Effector memory CD4-positive, alpha-beta T cell (primary cell): ENCODE data around the gene MOB2.

Source experiments
- DNase-seq, 3 donors: peaks; one replicate each; pipeline ENCODE4 v3.0.0-alpha.2; 2020
- H3K27ac ChIP-seq: 2 replicates; pipeline ENCODE4 v1.7.0; 2013; ENCODE audit warnings: mild to moderate bottlenecking, low read length, moderate library complexity; ENCODE audit not compliant: insufficient read depth, poor library complexity, severe bottlenecking
- H3K27me3 ChIP-seq: replicated peaks from 2 replicates; pipeline ENCODE4 v1.7.0; 2013; ENCODE audit warnings: mild to moderate bottlenecking, low read length; ENCODE audit not compliant: insufficient read depth, control insufficient read depth, poor library complexity, severe bottlenecking
- H3K36me3 ChIP-seq: 2 replicates; pipeline ENCODE4 v1.7.0; 2013; ENCODE audit warnings: mild to moderate bottlenecking, low read length, moderate library complexity; ENCODE audit not compliant: control insufficient read depth, insufficient read depth
- H3K4me1 ChIP-seq: 2 replicates; pipeline ENCODE4 v1.7.0; 2013; ENCODE audit warnings: low read length, mild to moderate bottlenecking; ENCODE audit not compliant: control insufficient read depth, insufficient read depth, poor library complexity, severe bottlenecking
- H3K4me3 ChIP-seq: 2 replicates; pipeline ENCODE4 v1.7.0; 2013; ENCODE audit warnings: low read length, low read depth, mild to moderate bottlenecking; ENCODE audit not compliant: insufficient read depth, poor library complexity, severe bottlenecking
- H3K9me3 ChIP-seq: 2 replicates; pipeline ENCODE4 v1.7.0; 2013; ENCODE audit warnings: mild to moderate bottlenecking, low read length, moderate library complexity; ENCODE audit not compliant: control insufficient read depth

MOB2 gene

DNA sequence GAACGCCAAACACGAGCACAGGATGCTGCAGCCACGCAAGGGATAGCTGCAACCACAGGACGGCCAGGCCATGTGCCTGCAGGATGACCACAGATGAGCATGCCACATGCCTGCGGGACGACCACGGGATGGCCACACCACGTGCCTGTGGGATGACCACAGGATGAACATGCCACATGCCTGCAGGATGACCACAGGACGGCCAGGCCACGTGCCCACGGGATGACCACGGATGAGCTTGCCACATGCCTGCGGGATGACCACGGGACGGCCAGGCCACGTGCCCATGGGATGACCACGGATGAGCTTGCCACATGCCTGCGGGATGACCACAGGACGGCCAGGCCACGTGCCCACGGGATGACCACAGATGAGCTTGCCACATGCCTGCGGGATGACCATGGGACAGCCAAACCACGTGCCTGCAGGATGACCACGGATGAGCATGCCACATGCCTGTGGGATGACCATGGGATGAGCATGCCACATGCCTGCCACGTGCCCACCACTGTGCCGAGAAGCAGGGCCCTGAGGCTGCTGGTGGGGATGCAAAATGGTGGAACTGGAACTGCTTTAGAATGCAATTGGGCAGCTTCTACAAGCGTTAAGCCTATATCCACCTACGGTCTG lies 12.8 kb upstream of the MOB2 start:
- Histone ChIP-seq H3K4me3 (no peak overlapping the region), H3K4me1 (peaks cover 8% of the 10 kb centered on the region), H3K36me3 (peaks cover 27% of the 10 kb centered on the region), H3K27me3 (no peaks in the 10 kb centered on the region), H3K9me3 (no peaks in the 10 kb centered on the region), H3K27ac (no peak overlapping the region)
- no peak for DNase-seq

DNA sequence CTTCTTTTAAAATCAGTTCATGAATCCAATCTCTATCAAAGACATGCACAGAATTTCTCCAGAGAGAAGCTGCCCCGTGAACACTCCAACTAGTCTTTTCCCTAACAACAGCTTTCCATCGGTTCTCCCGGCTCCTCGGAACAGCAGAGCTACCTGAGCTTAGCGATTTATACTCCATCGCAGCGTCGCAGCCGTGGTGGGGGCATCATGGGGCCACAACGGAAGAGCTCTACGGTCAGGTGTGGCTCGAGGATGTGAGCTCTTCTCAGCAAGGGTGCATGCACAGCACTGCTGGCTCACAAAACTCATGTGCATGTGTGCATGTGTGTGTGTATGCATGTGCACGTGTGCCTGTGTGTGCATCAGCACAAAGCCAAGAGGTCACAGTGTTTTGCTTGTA lies 11.7 kb upstream of the MOB2 start:
- no peak for DNase-seq
- Histone ChIP-seq H3K9me3 (no peaks in the 10 kb centered on the region), H3K27ac (no peak overlapping the region), H3K36me3 (peaks cover 27% of the 10 kb centered on the region), H3K4me3 (no peak overlapping the region), H3K4me1 (peaks cover 8% of the 10 kb centered on the region), H3K27me3 (no peaks in the 10 kb centered on the region)

DNA sequence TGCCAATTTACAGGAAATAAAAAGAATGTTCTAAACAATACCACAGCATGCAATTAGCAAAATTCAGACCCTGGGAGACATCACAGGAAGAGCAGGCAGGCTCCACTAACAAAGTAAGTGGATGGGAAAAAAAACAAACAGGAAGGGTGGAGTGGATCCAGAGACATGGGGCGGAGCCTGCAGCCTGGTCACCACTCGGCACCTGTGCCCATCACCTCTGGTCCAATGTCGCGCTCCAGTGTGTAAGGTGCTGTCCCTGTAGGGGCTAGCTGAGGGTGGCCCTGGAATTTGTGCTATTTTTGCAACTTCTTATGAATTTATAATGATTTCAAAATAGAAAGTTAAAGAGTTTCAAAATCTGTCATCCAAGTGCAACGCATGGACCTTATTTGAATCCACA lies 11.0 kb upstream of the MOB2 start:
- Histone ChIP-seq H3K9me3 (no peaks in the 10 kb centered on the region), H3K27ac (no peak overlapping the region), H3K4me1 (peaks cover 8% of the 10 kb centered on the region), H3K27me3 (no peaks in the 10 kb centered on the region), H3K4me3 (no peak overlapping the region), H3K36me3 (peaks cover 27% of the 10 kb centered on the region)
- no peak for DNase-seq

DNA sequence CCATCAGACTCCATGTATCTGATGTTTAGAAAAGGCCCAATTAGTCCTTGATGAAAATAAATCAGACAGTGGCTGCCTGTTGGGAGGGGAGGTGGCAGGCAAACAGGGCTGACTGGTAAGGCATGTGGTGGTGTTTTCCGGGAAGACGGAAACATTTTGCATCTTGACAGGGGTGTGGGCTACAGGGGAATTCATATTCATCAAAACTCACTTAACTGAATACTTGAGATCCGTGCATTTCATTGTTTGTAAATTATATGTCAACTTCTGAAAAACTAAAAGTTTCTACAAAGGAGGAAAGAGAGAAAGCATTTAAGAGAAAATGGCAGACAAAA lies 10.1 kb upstream of the MOB2 start:
- H3K27me3 ChIP-seq, result no peaks in the 10 kb centered on the region
- peaks cover 8% of the 10 kb centered on the region for H3K4me1 ChIP-seq
- no peaks in the 10 kb centered on the region for H3K9me3 ChIP-seq
- H3K27ac ChIP-seq, result no peak overlapping the region
- H3K4me3 ChIP-seq, result no peak overlapping the region
- DNase-seq, result no peak
- peaks cover 23% of the 10 kb centered on the region for H3K36me3 ChIP-seq

DNA sequence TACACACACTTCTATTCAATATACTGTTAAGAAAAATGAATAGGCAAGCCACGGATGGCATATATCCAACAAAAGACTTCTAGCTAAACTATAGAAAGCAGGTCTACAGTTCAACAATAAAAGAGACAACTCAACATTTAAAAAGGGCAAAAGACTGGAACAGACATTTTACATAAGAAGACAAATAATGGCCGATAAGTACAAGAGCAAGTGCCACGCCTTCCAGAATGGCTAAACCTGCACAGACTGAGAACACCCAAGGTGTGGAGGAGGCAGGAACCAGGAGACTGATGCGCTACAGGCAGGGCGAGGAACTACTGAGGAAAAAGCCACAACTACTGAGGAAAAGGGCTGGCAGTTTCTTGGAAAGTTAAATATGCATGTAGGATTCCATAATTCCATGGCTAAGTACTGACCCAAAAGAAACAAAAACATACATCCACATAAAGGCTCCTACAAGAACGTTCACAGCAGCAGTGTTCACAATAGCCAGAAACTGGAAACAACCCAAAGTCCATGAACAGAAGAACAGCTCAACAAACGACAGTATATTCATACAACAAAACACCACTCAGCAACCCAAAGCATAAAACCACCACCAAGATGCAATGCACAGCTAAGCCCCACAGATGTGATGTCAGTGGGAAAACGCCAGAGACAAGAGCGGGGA lies 9.6 kb upstream of the MOB2 start:
- H3K9me3 ChIP-seq, result no peaks in the 10 kb centered on the region
- DNase-seq, result no peak
- H3K4me1 ChIP-seq, result peaks cover 8% of the 10 kb centered on the region
- no peak overlapping the region for H3K27ac ChIP-seq
- no peaks in the 10 kb centered on the region for H3K27me3 ChIP-seq
- no peak overlapping the region for H3K4me3 ChIP-seq
- peaks cover 20% of the 10 kb centered on the region for H3K36me3 ChIP-seq

DNA sequence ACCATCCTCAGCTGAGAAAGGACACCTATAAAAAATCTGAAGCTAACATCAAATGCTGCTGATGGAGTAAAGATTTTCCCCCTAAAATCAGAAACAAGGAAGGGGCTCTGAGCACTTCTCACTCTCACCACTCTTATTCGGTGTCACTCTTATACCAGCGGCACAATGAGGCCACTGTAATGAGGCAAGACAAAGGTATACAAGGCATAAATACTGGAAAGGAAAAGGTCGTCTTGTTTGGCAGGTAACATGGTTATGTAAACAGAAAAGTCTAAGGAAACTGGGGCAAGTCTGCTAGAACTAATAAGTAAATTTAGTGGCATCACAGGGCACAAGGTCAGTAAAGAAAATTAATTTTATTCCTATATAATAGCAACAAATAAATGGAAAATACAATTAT lies 8.1 kb upstream of the MOB2 start:
- peaks cover 7% of the 10 kb centered on the region for H3K36me3 ChIP-seq
- no peak overlapping the region for H3K4me3 ChIP-seq
- no peaks in the 10 kb centered on the region for H3K27me3 ChIP-seq
- no peak for DNase-seq
- H3K27ac ChIP-seq, result no peak overlapping the region
- no peaks in the 10 kb centered on the region for H3K9me3 ChIP-seq
- H3K4me1 ChIP-seq, result peaks cover 8% of the 10 kb centered on the region

DNA sequence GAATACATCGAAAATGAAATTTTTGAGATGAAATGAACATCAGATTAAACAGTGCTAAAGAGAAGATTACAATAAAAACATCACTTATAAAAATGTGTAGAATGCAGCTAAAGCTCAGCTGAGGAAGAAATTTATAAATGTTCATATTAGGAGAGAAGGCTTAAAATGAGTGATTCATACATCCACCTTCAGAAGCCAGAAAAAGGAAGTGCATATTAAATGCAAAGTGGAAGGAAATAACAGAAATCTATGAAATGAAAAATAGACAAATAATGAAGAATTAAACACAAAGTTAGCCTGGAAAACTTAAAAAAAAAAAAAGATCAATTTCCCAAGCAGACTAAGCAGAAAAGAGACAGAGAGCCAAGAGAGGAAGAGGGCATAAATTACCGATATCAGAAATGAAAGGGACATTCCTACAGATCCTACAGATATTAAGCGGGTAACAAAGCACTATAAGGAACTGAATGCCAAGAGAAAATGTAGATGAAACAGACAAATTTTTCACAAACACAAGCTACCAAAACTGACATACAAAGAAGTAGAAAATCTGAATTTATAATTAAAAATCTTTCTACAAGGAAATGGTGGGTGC lies 7.2 kb upstream of the MOB2 start:
- H3K4me3 ChIP-seq, result no peak overlapping the region
- no peak for DNase-seq

DNA sequence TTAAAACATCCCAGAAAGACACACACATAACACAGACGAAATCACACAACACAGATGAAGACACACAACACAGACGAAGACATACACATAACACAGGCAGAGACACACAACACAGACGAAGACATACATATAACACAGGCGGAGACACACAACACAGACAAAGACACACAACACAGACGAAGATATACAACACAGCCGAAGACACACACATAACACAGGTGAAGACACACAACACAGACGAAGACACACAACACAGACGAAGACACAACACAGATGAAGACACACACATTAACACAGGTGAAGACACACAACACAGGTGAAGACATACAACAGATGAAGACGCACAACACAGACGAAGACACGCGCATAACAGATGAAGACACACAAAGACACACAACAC lies 4.8 kb upstream of the MOB2 start:
- peaks cover 16% of the 10 kb centered on the region for H3K4me1 ChIP-seq
- H3K36me3 ChIP-seq, result no peaks in the 10 kb centered on the region
- no peak overlapping the region for H3K27ac ChIP-seq
- H3K4me3 ChIP-seq, result no peak overlapping the region
- no peaks in the 10 kb centered on the region for H3K9me3 ChIP-seq
- H3K27me3 ChIP-seq, result no peaks in the 10 kb centered on the region
- DNase-seq, result no peak

More for the DNA sequence above, 7.2 kb upstream of the MOB2 start:
- Histone ChIP-seq H3K36me3 (no peaks in the 10 kb centered on the region), H3K27me3 (no peaks in the 10 kb centered on the region), H3K9me3 (no peaks in the 10 kb centered on the region), H3K27ac (no peak overlapping the region), H3K4me1 (peaks cover 10% of the 10 kb centered on the region)

DNA sequence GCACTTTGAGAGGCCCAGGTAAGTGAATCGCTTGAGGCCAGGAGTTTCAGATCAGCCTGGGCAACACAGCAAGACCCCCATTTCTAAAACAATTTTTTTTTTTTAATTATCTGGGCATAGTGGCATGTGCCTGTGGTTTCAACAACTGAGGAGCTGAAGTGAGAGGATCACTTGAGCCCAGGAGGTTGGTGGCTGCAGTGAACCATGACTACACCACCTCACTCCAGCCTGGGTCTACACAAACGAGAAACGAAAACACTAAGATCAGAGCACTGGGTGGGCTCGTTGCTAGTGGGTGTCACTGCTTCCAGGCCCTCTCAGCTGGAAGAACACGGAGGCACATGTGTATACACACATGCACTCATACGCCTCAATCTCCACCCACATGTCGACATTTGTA lies 4.1 kb upstream of the MOB2 start:
- DNase-seq, result no peak
- H3K4me1 ChIP-seq, result peaks cover 17% of the 10 kb centered on the region

DNA sequence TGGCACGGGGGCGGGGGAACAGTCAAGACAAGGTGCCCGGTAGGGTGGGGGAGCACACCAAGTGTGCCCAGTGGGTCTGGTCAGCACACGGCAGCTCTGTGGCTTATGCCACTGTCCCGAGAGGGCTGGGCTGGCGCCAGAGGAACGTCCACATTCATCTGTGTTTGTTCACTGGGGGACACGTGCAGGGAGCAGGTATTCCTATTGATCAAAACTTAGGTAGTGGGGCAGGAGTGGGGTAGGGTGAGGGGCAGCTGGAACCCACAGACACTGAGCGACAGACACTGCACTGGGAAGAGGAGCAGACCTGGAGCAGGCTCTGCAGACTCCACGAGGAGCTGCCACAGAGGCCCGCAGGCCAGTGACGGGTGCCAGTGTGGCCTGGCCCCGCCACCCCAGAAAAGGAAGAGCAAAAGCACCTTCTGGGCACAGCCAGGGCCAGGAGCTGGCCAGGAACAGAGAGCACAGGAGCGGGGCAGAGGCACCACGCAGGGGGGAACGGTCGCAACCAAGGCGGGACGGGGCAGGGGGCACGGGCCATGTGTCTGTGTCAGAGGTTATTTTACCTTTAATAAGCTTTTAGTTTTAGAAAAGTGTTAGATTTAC lies 2.1 kb upstream of the MOB2 start:
- Histone ChIP-seq H3K36me3 (no peaks in the 10 kb centered on the region), H3K27ac (no peak overlapping the region), H3K27me3 (no peaks in the 10 kb centered on the region), H3K9me3 (no peaks in the 10 kb centered on the region), H3K4me1 (peaks cover 17% of the 10 kb centered on the region), H3K4me3 (no peak overlapping the region)
- DNase-seq, result no peak

More for the DNA sequence above, 4.1 kb upstream of the MOB2 start:
- Histone ChIP-seq H3K27me3 (no peaks in the 10 kb centered on the region), H3K36me3 (no peaks in the 10 kb centered on the region), H3K27ac (no peak overlapping the region), H3K4me3 (no peak overlapping the region), H3K9me3 (no peaks in the 10 kb centered on the region)
